H9 (cell line): ENCODE results near the gene CYP39A1. TPM values are rescaled to one million over a fixed set of nuclear protein-coding genes. Genes with fewer than 3 reads are reported as not detected.

ENCODE experiments used
- DNase-seq: peaks from one replicate; pipeline ENCODE4 v3.0.0-alpha.2; 2017
- H2AFZ ChIP-seq: one replicate; pipeline ENCODE4 v1.6.1; 2013; ENCODE audit warnings: mild to moderate bottlenecking, low read length, control low read depth, moderate library complexity
- H2AK5ac ChIP-seq: 2 replicates; pipeline ENCODE4 v1.6.1; 2013; ENCODE audit warnings: low read length, control low read depth, mixed read lengths; ENCODE audit not compliant: insufficient read length
- H2BK120ac ChIP-seq: one replicate; pipeline ENCODE4 v1.6.1; 2013; ENCODE audit warnings: low read depth, mild to moderate bottlenecking, low read length, control low read depth, inconsistent platforms; ENCODE audit not compliant: poor library complexity, severe bottlenecking
- H2BK12ac ChIP-seq: 2 replicates; pipeline ENCODE4 v1.6.1; 2013; ENCODE audit warnings: low read length, control low read depth, mixed read lengths, low read depth; ENCODE audit not compliant: insufficient read length
- H2BK15ac ChIP-seq: 2 replicates; pipeline ENCODE4 v1.6.1; 2013; ENCODE audit warnings: low read depth, low read length, control low read depth
- H2BK20ac ChIP-seq: one replicate; pipeline ENCODE4 v1.6.1; 2013; ENCODE audit warnings: low read depth, mild to moderate bottlenecking, low read length, control low read depth, inconsistent platforms; ENCODE audit not compliant: poor library complexity, severe bottlenecking
- H2BK5ac ChIP-seq: 2 replicates; pipeline ENCODE4 v1.6.1; 2013; ENCODE audit warnings: low read length, control low read depth, mixed read lengths; ENCODE audit not compliant: insufficient read length
- H3K14ac ChIP-seq: 2 replicates; pipeline ENCODE4 v1.6.1; 2013; ENCODE audit warnings: low read length, control low read depth; ENCODE audit not compliant: insufficient read depth
- H3K18ac ChIP-seq: 2 replicates; pipeline ENCODE4 v1.6.1; 2013; ENCODE audit warnings: low read depth, mild to moderate bottlenecking, mixed read lengths, low read length, control low read depth; ENCODE audit not compliant: insufficient read length
- H3K23ac ChIP-seq: 2 replicates; pipeline ENCODE4 v1.6.1; 2013; ENCODE audit warnings: low read length, control low read depth, mixed read lengths, low read depth; ENCODE audit not compliant: insufficient read length
- H3K23me2 ChIP-seq: 2 replicates; pipeline ENCODE4 v1.6.1; 2013; ENCODE audit warnings: low read depth, mild to moderate bottlenecking, mixed read lengths, low read length, control low read depth; ENCODE audit not compliant: insufficient read length, poor library complexity, severe bottlenecking
- H3K27ac ChIP-seq: 2 replicates; pipeline ENCODE4 v1.5.1; 2013; ENCODE audit warnings: low read length, control low read depth, mixed read lengths, low read depth; ENCODE audit not compliant: insufficient read length
- H3K27me3 ChIP-seq: 2 replicates; pipeline ENCODE4 v1.6.1; 2013; ENCODE audit warnings: low read length, control low read depth, inconsistent platforms; ENCODE audit not compliant: insufficient read depth
- H3K4ac ChIP-seq: 2 replicates; pipeline ENCODE4 v1.6.1; 2013; ENCODE audit warnings: low read depth, mild to moderate bottlenecking, control low read depth, inconsistent platforms, low read length, moderate library complexity
- H3K4me1 ChIP-seq: 2 replicates; pipeline ENCODE4 v1.6.1; 2013; ENCODE audit warnings: low read length, control low read depth, inconsistent platforms; ENCODE audit not compliant: insufficient read depth
- H3K4me2 ChIP-seq: 2 replicates; pipeline ENCODE4 v1.6.1; 2013; ENCODE audit warnings: low read length, control low read depth, mixed read lengths; ENCODE audit not compliant: insufficient read length, insufficient read depth
- H3K56ac ChIP-seq: 2 replicates; pipeline ENCODE4 v1.6.1; 2013; ENCODE audit warnings: low read depth, mild to moderate bottlenecking, mixed read lengths, low read length, control low read depth; ENCODE audit not compliant: insufficient read length
- H3K79me1 ChIP-seq: 2 replicates; pipeline ENCODE4 v1.6.1; 2013; ENCODE audit warnings: low read depth, mild to moderate bottlenecking, moderate library complexity, low read length, control low read depth, inconsistent platforms; ENCODE audit not compliant: insufficient read depth, poor library complexity, severe bottlenecking
- H3K79me2 ChIP-seq: 2 replicates; pipeline ENCODE4 v1.6.1; 2013; ENCODE audit warnings: low read length, control low read depth, inconsistent platforms; ENCODE audit not compliant: insufficient read depth
- H3K9ac ChIP-seq: 2 replicates; pipeline ENCODE4 v1.6.1; 2013; ENCODE audit warnings: low read length, control low read depth, mixed read lengths; ENCODE audit not compliant: insufficient read length; ENCODE audit errors: extremely low read depth
- H3K9me3 ChIP-seq: one replicate; pipeline ENCODE4 v1.6.1; 2013; ENCODE audit warnings: low read depth, low read length, inconsistent platforms; ENCODE audit not compliant: control insufficient read depth
- H3T11ph ChIP-seq: one replicate; pipeline ENCODE4 v1.6.1; 2013; ENCODE audit warnings: mild to moderate bottlenecking, low read length, control low read depth, inconsistent platforms
- H4K20me1 ChIP-seq: one replicate; pipeline ENCODE4 v1.6.1; 2013; ENCODE audit not compliant: control insufficient read depth, insufficient read length, insufficient read depth
- H4K5ac ChIP-seq: 2 replicates; pipeline ENCODE4 v1.6.1; 2013; ENCODE audit warnings: low read depth, mild to moderate bottlenecking, mixed read lengths, low read length, control low read depth; ENCODE audit not compliant: insufficient read length
- H4K8ac ChIP-seq: replicated peaks from 2 replicates; pipeline ENCODE4 v1.6.1; 2013; ENCODE audit warnings: low read length, control low read depth, mixed read lengths, low read depth; ENCODE audit not compliant: insufficient read length
- H4K91ac ChIP-seq: 2 replicates; pipeline ENCODE4 v1.6.1; 2013; ENCODE audit warnings: low read depth, mild to moderate bottlenecking, moderate library complexity, mixed read lengths, low read length, control low read depth; ENCODE audit not compliant: insufficient read length
- H3K27ac Mint-ChIP-seq, 3 experiments: 2 replicates in 2 of 3; 3 replicates in 1 of 3; pipeline ENCODE4 v1.8.0; 2020 to 2021; ENCODE audit warnings: mixed read lengths in 3 of 3, mild to moderate bottlenecking in 1 of 3, moderate library complexity in 1 of 3
- H3K27me3 Mint-ChIP-seq: 2 replicates; pipeline ENCODE4 v1.8.0; 2021; ENCODE audit warnings: low read depth, mild to moderate bottlenecking, moderate library complexity, mixed read lengths
- H3K36me3 Mint-ChIP-seq, 3 experiments: 2 replicates in 2 of 3; 3 replicates in 1 of 3; pipeline ENCODE4 v1.8.0; 2020 to 2021; ENCODE audit warnings: low read depth in 3 of 3, mixed read lengths in 3 of 3; ENCODE audit not compliant: insufficient read depth in 1 of 3
- H3K4me1 Mint-ChIP-seq, 2 experiments: 2 replicates each; pipeline ENCODE4 v1.8.0; 2020; ENCODE audit warnings: mixed read lengths in 2 of 2
- H3K4me3 Mint-ChIP-seq, 2 experiments: 2 replicates in 1 of 2; 3 replicates in 1 of 2; pipeline ENCODE4 v1.8.0; 2020 to 2021; ENCODE audit warnings: mild to moderate bottlenecking in 2 of 2, mixed read lengths in 2 of 2, moderate library complexity in 1 of 2
- H3K9me3 Mint-ChIP-seq, 2 experiments: 2 replicates in 1 of 2; 3 replicates in 1 of 2; pipeline ENCODE4 v1.8.0; 2020; ENCODE audit warnings: mild to moderate bottlenecking in 2 of 2, mixed read lengths in 2 of 2, moderate library complexity in 1 of 2
- CTCF ChIP-seq: fragments of 200-600 bp; sonication (generic); conservative IDR thresholded peaks from 3 replicates; pipeline ENCODE4 v1.8.0; 2021; ENCODE audit warnings: antibody characterized with exemption, mild to moderate bottlenecking
- WGBS: extraction: QIAGEN DNeasy Blood & Tissue Kit; methylation state at CpG from one replicate; pipeline ENCODE4 v1.1.7; 2013; ENCODE audit warnings: missing lambda C conversion rate, low lambda C conversion rate, mixed read lengths; ENCODE audit not compliant: insufficient read length; ENCODE audit errors: extremely low coverage; 5-methylcytosine and 5-hydroxymethylcytosine counted together
- total RNA-seq: library from RNA; stranded (reverse); gene quantifications from 2 replicates; pipeline ENCODE4 v1.2.1, GENCODE V29; 2021

Gene CYP39A1
- total RNA-seq, 1 experiment from 2014 or later, result 0.50 TPM

GRCh38 chr6:46653439-46654195 lies 999 bp upstream of the CYP39A1 start:
- no peaks in the 10 kb centered on the region; the same call in 1 of the 2 replicates for H3K27me3 ChIP-seq
- no peaks in the 10 kb centered on the region for H4K20me1 ChIP-seq
- H3K56ac ChIP-seq, result no peak overlapping the region
- no peak overlapping the region for H2BK120ac ChIP-seq
- no peak for DNase-seq
- H3K9me3 ChIP-seq, result no peaks in the 10 kb centered on the region
- Mint-ChIP-seq H3K27me3 (peaks cover 20% of the 10 kb centered on the region), H3K4me3 (peak overlapping the region; percentile 82 to 89), H3K36me3 (no peaks in the 10 kb centered on the region; a peak in 1 of 7 replicates), H3K9me3 (no peaks in the 10 kb centered on the region), H3K27ac (no peak overlapping the region), H3K4me1 (peaks cover 12 to 24% of the 10 kb centered on the region in 2 experiments)
- H3K4ac ChIP-seq, result no peak overlapping the region
- no peak overlapping the region for H4K91ac ChIP-seq
- H4K5ac ChIP-seq, result no peak overlapping the region
- no peak for TF ChIP-seq CTCF
- H3K27ac ChIP-seq, result no peak overlapping the region
- no peak overlapping the region for H2BK20ac ChIP-seq
- H3T11ph ChIP-seq, result no peak overlapping the region
- no peak overlapping the region; the same call in 1 of the 2 replicates for H3K14ac ChIP-seq
- H2AFZ ChIP-seq, result no peak overlapping the region
- H3K4me1 ChIP-seq, result no peaks in the 10 kb centered on the region
- no peak overlapping the region for H2BK15ac ChIP-seq
- H2BK12ac ChIP-seq, result no peak overlapping the region
- WGBS, result no CpG with 5 or more reads among the region's 10 CpGs
- H3K4me2 ChIP-seq, result peak overlapping the region; percentile 53
- H3K23me2 ChIP-seq, result no peaks in the 10 kb centered on the region
- no peak overlapping the region for H2AK5ac ChIP-seq
- no peaks in the 10 kb centered on the region for H3K79me2 ChIP-seq
- H3K9ac ChIP-seq, result no peak overlapping the region
- H3K18ac ChIP-seq, result no peak overlapping the region
- H3K79me1 ChIP-seq, result no peaks in the 10 kb centered on the region
- H2BK5ac ChIP-seq, result no peak overlapping the region
- H3K23ac ChIP-seq, result no peak overlapping the region
- H4K8ac ChIP-seq, result no peak overlapping the region
